Measurements from ENCODE around the gene NACC2.

DNA sequence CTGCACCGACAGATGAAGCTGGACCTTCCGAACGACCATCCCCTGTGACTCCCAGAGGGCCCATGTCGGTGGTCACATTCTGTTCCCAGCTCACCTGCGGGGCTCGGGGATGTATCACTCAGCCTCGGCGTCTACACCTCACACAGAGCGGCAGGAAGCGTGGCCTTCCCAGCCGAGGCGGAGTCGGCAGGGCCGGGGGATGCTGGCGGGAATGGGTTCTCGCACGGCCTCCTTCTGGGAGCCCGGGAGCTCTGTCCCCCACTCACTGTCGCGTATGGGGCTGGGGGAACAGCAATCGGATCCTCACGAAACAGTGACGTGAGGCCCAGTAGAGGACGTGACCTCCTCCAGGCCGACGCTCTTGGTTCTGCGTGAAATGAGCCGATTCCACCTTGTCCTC lies 20.4 kb downstream of the NACC2 start:
- TF ChIP-seq, protein P1, sequence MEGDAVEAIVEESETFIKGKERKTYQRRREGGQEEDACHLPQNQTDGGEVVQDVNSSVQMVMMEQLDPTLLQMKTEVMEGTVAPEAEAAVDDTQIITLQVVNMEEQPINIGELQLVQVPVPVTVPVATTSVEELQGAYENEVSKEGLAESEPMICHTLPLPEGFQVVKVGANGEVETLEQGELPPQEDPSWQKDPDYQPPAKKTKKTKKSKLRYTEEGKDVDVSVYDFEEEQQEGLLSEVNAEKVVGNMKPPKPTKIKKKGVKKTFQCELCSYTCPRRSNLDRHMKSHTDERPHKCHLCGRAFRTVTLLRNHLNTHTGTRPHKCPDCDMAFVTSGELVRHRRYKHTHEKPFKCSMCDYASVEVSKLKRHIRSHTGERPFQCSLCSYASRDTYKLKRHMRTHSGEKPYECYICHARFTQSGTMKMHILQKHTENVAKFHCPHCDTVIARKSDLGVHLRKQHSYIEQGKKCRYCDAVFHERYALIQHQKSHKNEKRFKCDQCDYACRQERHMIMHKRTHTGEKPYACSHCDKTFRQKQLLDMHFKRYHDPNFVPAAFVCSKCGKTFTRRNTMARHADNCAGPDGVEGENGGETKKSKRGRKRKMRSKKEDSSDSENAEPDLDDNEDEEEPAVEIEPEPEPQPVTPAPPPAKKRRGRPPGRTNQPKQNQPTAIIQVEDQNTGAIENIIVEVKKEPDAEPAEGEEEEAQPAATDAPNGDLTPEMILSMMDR (IDR thresholded peaks at IDR 0.05), result no peak
- TF ChIP-seq EZH2 (IDR thresholded peaks at IDR 0.05; ENCODE audit: borderline replicate concordance, insufficient read depth, low read depth, low read length, poor library complexity, severe bottlenecking), result no peak
